PC-3 (cell line): ENCODE data around the gene TNFRSF1B. TPM values are rescaled to one million over a fixed set of nuclear protein-coding genes. Genes with fewer than 3 reads are reported as not detected.

Source experiments
- ATAC-seq: fragments of 200-7000 bp; cut with Tn5 transposase; 2 replicates; pipeline ENCODE4 v1.9.1; 2020; ENCODE audit warnings: mild to moderate bottlenecking, moderate library complexity
- BruUV-seq: library from RNA; stranded (reverse); fragments of 400-500 nt; replicated peaks from 2 replicates; lab custom pipeline; 2021; lab: Mats Ljungman, UMichigan
- CTCF ChIA-PET: fragments of 300-600 bp; sonication (Branson Sonifier 250); formaldehyde crosslinking; loops from one replicate; lab custom pipeline; 2022; ENCODE audit warnings: antibody characterized with exemption; lab: Charles Lee
- POLR2A ChIA-PET: fragments of 300-600 bp; sonication (Branson Sonifier 250); formaldehyde crosslinking; loops from one replicate; lab custom pipeline; 2022; ENCODE audit warnings: antibody characterized with exemption; ENCODE audit not compliant: unreplicated experiment; lab: Charles Lee
- DNase-seq: peaks from one replicate; pipeline ENCODE4 v3.0.0-alpha.2; 2015
- H2AFZ ChIP-seq: fragments of 300-600 bp; sonication (generic); 2 replicates; pipeline ENCODE4 v1.6.0; 2016; ENCODE audit warnings: antibody characterized with exemption, low read length
- H3F3A ChIP-seq: fragments of 300-600 bp; sonication (generic); one replicate; pipeline ENCODE4 v1.6.0; 2017; ENCODE audit warnings: antibody characterized with exemption, low read length, control low read depth, mild to moderate bottlenecking; ENCODE audit not compliant: unreplicated experiment
- H3K27ac ChIP-seq: fragments of 300-600 bp; sonication (generic); 2 replicates; pipeline ENCODE4 v1.5.1; 2016; ENCODE audit warnings: mild to moderate bottlenecking, low read length
- H3K27me3 ChIP-seq: fragments of 300-600 bp; sonication (generic); 2 replicates; pipeline ENCODE4 v1.6.1; 2016; ENCODE audit warnings: low read length, mixed read lengths
- H3K36me3 ChIP-seq: fragments of 300-600 bp; sonication (generic); 2 replicates; pipeline ENCODE4 v1.6.1; 2016; ENCODE audit warnings: low read depth, mixed run types, low read length, mixed read lengths
- H3K4me1 ChIP-seq: fragments of 300-600 bp; sonication (generic); 2 replicates; pipeline ENCODE4 v1.5.1; 2016; ENCODE audit warnings: low read length; ENCODE audit not compliant: insufficient read depth
- H3K4me2 ChIP-seq: fragments of 300-600 bp; sonication (generic); 2 replicates; pipeline ENCODE4 v1.6.0; 2016; ENCODE audit warnings: low read length
- H3K4me3 ChIP-seq: fragments of 300-600 bp; sonication (generic); 2 replicates; pipeline ENCODE4 v1.5.1; 2016; ENCODE audit warnings: mild to moderate bottlenecking, low read length, mixed read lengths
- H3K79me2 ChIP-seq: fragments of 300-600 bp; sonication (generic); 2 replicates; pipeline ENCODE4 v1.6.1; 2017; ENCODE audit warnings: low read length, mixed read lengths
- H3K9ac ChIP-seq: fragments of 300-600 bp; sonication (generic); 2 replicates; pipeline ENCODE4 v1.6.0; 2016; ENCODE audit warnings: mild to moderate bottlenecking, low read length
- H3K9me2 ChIP-seq: fragments of 300-600 bp; sonication (generic); replicated peaks from 2 replicates; pipeline ENCODE4 v1.6.1; 2016; ENCODE audit warnings: mixed run types, low read length, mixed read lengths
- H3K9me3 ChIP-seq: fragments of 300-600 bp; sonication (generic); 2 replicates; pipeline ENCODE4 v1.6.1; 2016; ENCODE audit warnings: low read length, mixed read lengths
- H4K20me1 ChIP-seq: fragments of 300-600 bp; sonication (generic); 2 replicates; pipeline ENCODE4 v1.6.1; 2016; ENCODE audit warnings: low read length, mixed read lengths
- EZH2 ChIP-seq: fragments of 300-600 bp; sonication (generic); IDR thresholded peaks from one replicate; pipeline ENCODE4 v1.6.1; 2017; ENCODE audit warnings: antibody characterized with exemption, mild to moderate bottlenecking, low read length; ENCODE audit not compliant: unreplicated experiment
- EZH2phosphoT487 ChIP-seq: fragments of 300-600 bp; sonication (generic); IDR thresholded peaks from 2 replicates; pipeline ENCODE4 v1.6.1; 2018; ENCODE audit warnings: mild to moderate bottlenecking, antibody characterized with exemption, low read length, borderline replicate concordance
- intact Hi-C: fragments of 100-400 bp; cut with micrococcal nuclease; formaldehyde crosslinking; loops from 2 replicates; pipeline ENCODE4 v1.9.0; 2023
- total RNA-seq: library from RNA; depleted of rRNA; stranded (reverse); fragments of >200 nt; gene quantifications from 2 replicates; pipeline ENCODE4 v1.2.3, GENCODE V29; 2014
- TF ChIP-seq, protein P1 (sequence below): fragments of 300-600 bp; sonication (generic); conservative IDR thresholded peaks from 2 replicates; pipeline ENCODE4 v1.5.1; 2017; ENCODE audit warnings: antibody characterized with exemption, low read depth, mild to moderate bottlenecking, low read length

TNFRSF1B gene
- total RNA-seq, 1 experiment from 2014 or later: 1.3 TPM

DNA sequence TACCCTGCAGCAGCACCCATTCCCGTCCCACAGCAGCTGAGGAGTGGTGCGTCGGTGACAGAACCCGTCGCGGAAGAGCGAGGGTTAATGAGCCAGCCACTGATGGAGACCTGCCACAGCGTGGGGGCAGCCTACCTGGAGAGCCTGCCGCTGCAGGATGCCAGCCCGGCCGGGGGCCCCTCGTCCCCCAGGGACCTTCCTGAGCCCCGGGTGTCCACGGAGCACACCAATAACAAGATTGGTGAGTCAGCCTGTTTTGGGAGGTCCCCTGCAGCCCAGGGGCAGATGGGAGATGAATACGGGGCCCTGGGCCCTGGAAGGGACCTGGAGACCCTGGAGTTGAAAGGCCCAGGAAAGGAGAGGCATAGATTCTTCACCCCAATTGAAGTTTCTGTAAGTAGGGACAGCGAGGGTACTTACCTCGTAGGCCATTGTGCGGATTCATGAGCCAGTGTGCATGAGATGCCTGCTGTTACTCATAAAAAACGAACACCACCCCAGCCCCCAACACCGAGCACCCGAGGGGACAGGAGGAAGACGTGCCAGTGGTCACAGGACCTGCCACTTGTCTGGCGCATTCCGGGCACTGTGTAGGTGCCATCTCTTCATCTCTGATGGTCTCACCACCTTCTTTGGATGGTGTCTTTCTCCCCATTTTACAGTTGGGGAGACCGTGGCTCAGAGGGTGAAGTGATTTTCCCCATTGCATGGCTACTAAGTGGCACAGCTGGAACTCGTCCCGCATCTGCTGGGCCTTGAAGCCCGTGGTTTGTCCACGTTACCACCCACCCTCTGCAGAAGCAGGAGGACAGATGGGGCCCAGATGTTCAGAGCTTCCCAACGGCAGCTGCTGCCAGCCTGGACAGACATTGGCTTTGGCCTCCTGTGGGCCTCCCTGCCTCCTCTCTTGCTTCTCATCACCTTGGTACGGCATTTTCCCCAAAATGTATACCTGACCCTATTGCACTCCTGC lies 28.3 kb upstream of the TNFRSF1B start:
- H3K4me2 ChIP-seq: no peak overlapping the region
- intact Hi-C loops: no loop called here
- no peak for TF ChIP-seq EZH2phosphoT487
- TF ChIP-seq EZH2: no peak
- TF ChIP-seq, protein P1, sequence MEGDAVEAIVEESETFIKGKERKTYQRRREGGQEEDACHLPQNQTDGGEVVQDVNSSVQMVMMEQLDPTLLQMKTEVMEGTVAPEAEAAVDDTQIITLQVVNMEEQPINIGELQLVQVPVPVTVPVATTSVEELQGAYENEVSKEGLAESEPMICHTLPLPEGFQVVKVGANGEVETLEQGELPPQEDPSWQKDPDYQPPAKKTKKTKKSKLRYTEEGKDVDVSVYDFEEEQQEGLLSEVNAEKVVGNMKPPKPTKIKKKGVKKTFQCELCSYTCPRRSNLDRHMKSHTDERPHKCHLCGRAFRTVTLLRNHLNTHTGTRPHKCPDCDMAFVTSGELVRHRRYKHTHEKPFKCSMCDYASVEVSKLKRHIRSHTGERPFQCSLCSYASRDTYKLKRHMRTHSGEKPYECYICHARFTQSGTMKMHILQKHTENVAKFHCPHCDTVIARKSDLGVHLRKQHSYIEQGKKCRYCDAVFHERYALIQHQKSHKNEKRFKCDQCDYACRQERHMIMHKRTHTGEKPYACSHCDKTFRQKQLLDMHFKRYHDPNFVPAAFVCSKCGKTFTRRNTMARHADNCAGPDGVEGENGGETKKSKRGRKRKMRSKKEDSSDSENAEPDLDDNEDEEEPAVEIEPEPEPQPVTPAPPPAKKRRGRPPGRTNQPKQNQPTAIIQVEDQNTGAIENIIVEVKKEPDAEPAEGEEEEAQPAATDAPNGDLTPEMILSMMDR: no peak
- ATAC-seq (no peak), DNase-seq (no peak)
- no peaks in the 10 kb centered on the region for H4K20me1 ChIP-seq
- H3K9me3 ChIP-seq: no peaks in the 10 kb centered on the region
- peaks cover 12% of the 10 kb centered on the region for H3K4me1 ChIP-seq
- H3F3A ChIP-seq: no peaks in the 10 kb centered on the region
- H3K4me3 ChIP-seq: no peak overlapping the region
- H3K9me2 ChIP-seq: no peaks in the 10 kb centered on the region
- ChIA-PET POLR2A (no interaction called here), CTCF (no interaction called here)
- no peak overlapping the region for H3K9ac ChIP-seq
- no peak overlapping the region for H2AFZ ChIP-seq
- no peaks in the 10 kb centered on the region for H3K27me3 ChIP-seq
- no peaks in the 10 kb centered on the region for H3K79me2 ChIP-seq
- H3K27ac ChIP-seq: no peak overlapping the region
- BruUV-seq: no TSS peak
- no peaks in the 10 kb centered on the region for H3K36me3 ChIP-seq

DNA sequence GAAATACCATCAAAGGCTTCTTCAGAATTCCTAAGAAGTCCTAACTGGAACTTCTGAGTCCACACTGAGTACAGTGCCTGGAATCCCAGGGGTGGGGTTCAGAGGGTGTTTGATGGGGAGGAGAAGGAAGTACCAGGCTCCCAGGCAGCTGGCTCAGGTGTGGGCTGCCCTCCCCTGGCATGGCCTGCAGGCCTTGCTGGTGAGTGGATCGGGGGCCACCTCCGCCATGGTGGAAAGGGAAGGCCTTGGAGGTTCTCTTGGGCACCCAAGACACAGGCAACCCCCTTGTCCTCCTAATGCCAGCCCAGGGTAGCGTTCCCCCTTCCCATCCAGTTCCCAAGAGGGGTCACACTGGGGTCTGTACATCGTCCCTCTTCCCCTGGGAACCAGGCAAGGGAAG lies 26.8 kb upstream of the TNFRSF1B start:
- Histone ChIP-seq H3K9me2 (no peaks in the 10 kb centered on the region), H3K9ac (no peak overlapping the region), H3K9me3 (no peaks in the 10 kb centered on the region), H2AFZ (no peak overlapping the region), H4K20me1 (no peaks in the 10 kb centered on the region), H3K27ac (no peak overlapping the region), H3K4me1 (peaks cover 19% of the 10 kb centered on the region), H3K36me3 (no peaks in the 10 kb centered on the region), H3K4me2 (no peak overlapping the region), H3K79me2 (no peaks in the 10 kb centered on the region), H3F3A (no peaks in the 10 kb centered on the region), H3K4me3 (no peak overlapping the region), H3K27me3 (no peaks in the 10 kb centered on the region)
- no peak for ATAC-seq
- TF ChIP-seq EZH2phosphoT487 (no peak), EZH2 (no peak)
- TF ChIP-seq, protein P1: no peak
- ChIA-PET CTCF (no interaction called here), POLR2A (no interaction called here)
- BruUV-seq: no TSS peak
- intact Hi-C loops: no loop called here
- DNase-seq: no peak

DNA sequence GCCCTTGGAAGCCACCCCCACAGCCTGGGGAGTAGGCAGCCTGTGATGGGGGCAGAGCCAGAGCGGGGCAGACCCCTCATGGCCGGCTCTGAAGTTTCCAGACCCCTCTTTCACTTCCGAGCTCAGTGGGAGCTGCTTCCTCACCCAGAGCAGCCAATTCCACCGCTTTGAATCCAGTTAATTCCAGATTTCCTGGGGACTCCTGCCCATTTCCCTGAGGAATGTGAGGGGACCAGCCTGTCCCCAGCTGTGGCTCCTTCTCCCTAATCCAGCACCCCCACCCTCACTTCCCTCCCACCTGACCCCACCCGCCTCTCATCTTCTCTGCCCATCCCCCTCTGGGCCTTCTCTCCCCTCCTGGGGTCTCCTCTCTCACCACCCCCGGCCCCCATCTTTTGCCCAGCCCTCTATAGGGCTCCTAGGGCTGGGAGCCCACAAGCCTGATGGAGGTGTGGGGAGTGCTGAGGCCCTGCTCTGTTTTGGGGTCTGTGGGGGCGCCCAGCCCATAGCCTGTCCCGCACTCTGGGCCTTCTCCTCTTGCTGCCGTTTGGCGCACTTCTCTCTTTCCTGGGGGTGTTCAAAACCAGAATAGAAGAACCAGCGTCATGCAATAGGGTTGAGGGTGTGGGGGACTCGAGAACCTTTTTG lies 26.2 kb upstream of the TNFRSF1B start:
- POLR2A ChIA-PET: no interaction called here
- intact Hi-C loops: no loop called here
- Histone ChIP-seq H3F3A (no peaks in the 10 kb centered on the region), H3K4me2 (no peak overlapping the region), H3K79me2 (no peaks in the 10 kb centered on the region), H3K27me3 (no peaks in the 10 kb centered on the region), H2AFZ (no peak overlapping the region), H4K20me1 (no peaks in the 10 kb centered on the region), H3K9me3 (no peaks in the 10 kb centered on the region), H3K36me3 (no peaks in the 10 kb centered on the region), H3K4me1 (peaks cover 17% of the 10 kb centered on the region), H3K27ac (no peak overlapping the region), H3K9ac (no peak overlapping the region), H3K9me2 (no peaks in the 10 kb centered on the region), H3K4me3 (no peak overlapping the region)
- no peak for ATAC-seq
- DNase-seq: no peak
- BruUV-seq: no TSS peak
- TF ChIP-seq EZH2: no peak
- TF ChIP-seq, protein P1: no peak
- TF ChIP-seq EZH2phosphoT487: no peak
- CTCF ChIA-PET: no interaction called here
